Breast epithelium (tissue), 3 donors: ENCODE results near the gene HMGCS2.

Experiments used
- POLR2A ChIP-seq: fragments of 450-650 bp; IDR thresholded peaks from one replicate; pipeline ENCODE4 v1.6.1; 2016; ENCODE audit warnings: antibody characterized with exemption, mild to moderate bottlenecking, moderate library complexity
- POLR2AphosphoS5 ChIP-seq, 3 donors: sonication (generic); formaldehyde crosslinking; IDR thresholded peaks; one replicate each; pipeline ENCODE4 v1.6.1; 2017; ENCODE audit warnings: antibody characterized with exemption in 3 of 3
- TF ChIP-seq, protein P1 (sequence below), 3 donors: fragments of 450-650 bp; IDR thresholded peaks; one replicate each; pipeline ENCODE4 v1.5.1; 2016 to 2017; ENCODE audit warnings: antibody characterized with exemption in 3 of 3, mild to moderate bottlenecking in 3 of 3, moderate library complexity in 3 of 3

DNA sequence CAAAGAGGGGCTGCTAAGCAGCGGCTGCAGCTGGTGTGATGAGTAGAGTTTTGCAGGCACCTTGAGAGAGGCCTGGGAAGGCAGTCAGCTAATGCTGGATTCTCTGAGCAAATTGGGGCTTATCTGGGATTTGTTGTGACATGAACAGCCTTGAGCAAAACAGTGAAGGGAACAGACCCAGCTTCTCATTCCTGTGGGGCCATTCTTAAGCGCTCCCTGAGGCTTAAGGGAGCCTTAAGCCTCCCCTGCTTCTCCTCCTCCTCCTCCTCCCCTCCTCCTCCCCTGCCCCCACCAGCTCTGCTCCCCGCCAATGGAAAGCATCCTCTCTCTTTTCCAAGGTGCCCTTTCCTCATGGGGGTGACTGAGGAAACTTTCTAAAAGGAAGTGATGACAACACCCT is 21.3 kb downstream of the HMGCS2 start:
- TF ChIP-seq POLR2A (no peak), POLR2AphosphoS5 (IDR thresholded peaks at IDR 0.05) (no peak)
- TF ChIP-seq, protein P1, sequence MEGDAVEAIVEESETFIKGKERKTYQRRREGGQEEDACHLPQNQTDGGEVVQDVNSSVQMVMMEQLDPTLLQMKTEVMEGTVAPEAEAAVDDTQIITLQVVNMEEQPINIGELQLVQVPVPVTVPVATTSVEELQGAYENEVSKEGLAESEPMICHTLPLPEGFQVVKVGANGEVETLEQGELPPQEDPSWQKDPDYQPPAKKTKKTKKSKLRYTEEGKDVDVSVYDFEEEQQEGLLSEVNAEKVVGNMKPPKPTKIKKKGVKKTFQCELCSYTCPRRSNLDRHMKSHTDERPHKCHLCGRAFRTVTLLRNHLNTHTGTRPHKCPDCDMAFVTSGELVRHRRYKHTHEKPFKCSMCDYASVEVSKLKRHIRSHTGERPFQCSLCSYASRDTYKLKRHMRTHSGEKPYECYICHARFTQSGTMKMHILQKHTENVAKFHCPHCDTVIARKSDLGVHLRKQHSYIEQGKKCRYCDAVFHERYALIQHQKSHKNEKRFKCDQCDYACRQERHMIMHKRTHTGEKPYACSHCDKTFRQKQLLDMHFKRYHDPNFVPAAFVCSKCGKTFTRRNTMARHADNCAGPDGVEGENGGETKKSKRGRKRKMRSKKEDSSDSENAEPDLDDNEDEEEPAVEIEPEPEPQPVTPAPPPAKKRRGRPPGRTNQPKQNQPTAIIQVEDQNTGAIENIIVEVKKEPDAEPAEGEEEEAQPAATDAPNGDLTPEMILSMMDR (IDR thresholded peaks at IDR 0.05), result no peak
